GM03348 (cell line): Measurements from ENCODE around the gene RPS8.
"Not testable (repeated sequence)": the region's sequence is repeated elsewhere in the genome, so short reads cannot be mapped to it uniquely, and the experiment has no call there.

ENCODE experiments used
- DNase-seq: peaks from one replicate; pipeline ENCODE4 v3.0.0; 2012; ENCODE audit warnings: low spot score

Gene RPS8

GRCh38 chr1:44820328-44821239 is 45.2 kb downstream of the RPS8 start:
- no peak for DNase-seq

GRCh38 chr1:44821240-44821715 is 45.9 kb downstream of the RPS8 start:
- DNase-seq = no peak

GRCh38 chr1:44822131-44822701 is 46.9 kb downstream of the RPS8 start:
- DNase-seq = no peak

- no peak for DNase-seq
Measured at GRCh38 chr1:44822981-44823451, 47.7 kb downstream of the RPS8 start.

- not testable (repeated sequence) for DNase-seq
Measured at GRCh38 chr1:44824392-44824791, 49.1 kb downstream of the RPS8 start.

- DNase-seq = no peak
Measured at GRCh38 chr1:44826375-44827196, 51.2 kb downstream of the RPS8 start.

- no peak for DNase-seq
Measured at GRCh38 chr1:44827197-44828002, 52.1 kb downstream of the RPS8 start.

GRCh38 chr1:44828003-44828651 is 52.8 kb downstream of the RPS8 start:
- no peak for DNase-seq
